Stimulated activated CD8-positive, alpha-beta memory T cell treated with anti-CD3 and anti-CD28 coated beads, Interleukin-15, amount 100 ng/mL, for 24 hours (primary cell): ENCODE data around the gene TENM3.

Experiments
- DNase-seq: peaks from one replicate; pipeline ENCODE4 v3.0.0-alpha.2; 2020; ENCODE audit warnings: low read depth

Gene TENM3

GRCh38 chr4:182288534-182288933, 45.3 kb downstream of the TENM3 start:
- DNase-seq: no peak

GRCh38 chr4:182289809-182290208, 46.6 kb downstream of the TENM3 start:
- no peak for DNase-seq

GRCh38 chr4:182291175-182291574, 48.0 kb downstream of the TENM3 start:
- DNase-seq: no peak

- DNase-seq: no peak
These were observed 48.5 kb downstream of the TENM3 start for GRCh38 chr4:182291597-182292270.

- no peak for DNase-seq
These were observed 49.4 kb downstream of the TENM3 start for GRCh38 chr4:182292612-182293011.

- DNase-seq: no peak
These were observed 50.6 kb downstream of the TENM3 start for GRCh38 chr4:182293691-182294255.

- DNase-seq: no peak
These were observed 51.2 kb downstream of the TENM3 start for GRCh38 chr4:182294451-182294850.

- DNase-seq: no peak
These were observed 54.5 kb downstream of the TENM3 start for GRCh38 chr4:182297659-182298058.

GRCh38 chr4:182301736-182302135, 58.5 kb downstream of the TENM3 start:
- DNase-seq: no peak

- no peak for DNase-seq
These were observed 60.6 kb downstream of the TENM3 start for GRCh38 chr4:182303847-182304246.

- no peak for DNase-seq
These were observed 63.7 kb downstream of the TENM3 start for GRCh38 chr4:182306792-182307507.

- no peak for DNase-seq
These were observed 64.5 kb downstream of the TENM3 start for GRCh38 chr4:182307746-182308145.

- DNase-seq: no peak
These were observed 66.7 kb downstream of the TENM3 start for GRCh38 chr4:182309877-182310276.

GRCh38 chr4:182310316-182310715, 67.1 kb downstream of the TENM3 start:
- DNase-seq: no peak

- DNase-seq: no peak
These were observed 67.8 kb downstream of the TENM3 start for GRCh38 chr4:182310962-182311361.

GRCh38 chr4:182314537-182314936, 71.3 kb downstream of the TENM3 start:
- no peak for DNase-seq

GRCh38 chr4:182318256-182318655, 75.1 kb downstream of the TENM3 start:
- no peak for DNase-seq

GRCh38 chr4:182320092-182320491, 76.9 kb downstream of the TENM3 start:
- no peak for DNase-seq

- no peak for DNase-seq
These were observed 77.4 kb downstream of the TENM3 start for GRCh38 chr4:182320580-182320979.

GRCh38 chr4:182324282-182324681, 81.1 kb downstream of the TENM3 start:
- DNase-seq: no peak

- DNase-seq: no peak
These were observed 82.2 kb downstream of the TENM3 start for GRCh38 chr4:182325397-182325796.

- no peak for DNase-seq
These were observed 82.7 kb downstream of the TENM3 start for GRCh38 chr4:182325848-182326255.

GRCh38 chr4:182328505-182328904, 85.3 kb downstream of the TENM3 start:
- DNase-seq: no peak
